Activated CD4-positive, alpha-beta T cell treated with anti-CD3 and anti-CD28 coated beads, Interleukin-2, Interleukin-6, amounts not matched to agents 100 ng/mL and 50 ng/mL, durations not matched to agents 16 hours and 8 hours (primary cell): ENCODE measurements around the gene ATP2A1.
"Not testable (repeated sequence)": the region's sequence is repeated elsewhere in the genome, so short reads cannot be mapped to it uniquely, and the experiment has no call there.

Source experiments
- DNase-seq: peaks from one replicate; pipeline ENCODE4 v3.0.0-alpha.2; 2020

Gene ATP2A1

GRCh38 chr16:28883221-28883996, 5.1 kb downstream of the ATP2A1 start:
- DNase-seq: no peak

DNA sequence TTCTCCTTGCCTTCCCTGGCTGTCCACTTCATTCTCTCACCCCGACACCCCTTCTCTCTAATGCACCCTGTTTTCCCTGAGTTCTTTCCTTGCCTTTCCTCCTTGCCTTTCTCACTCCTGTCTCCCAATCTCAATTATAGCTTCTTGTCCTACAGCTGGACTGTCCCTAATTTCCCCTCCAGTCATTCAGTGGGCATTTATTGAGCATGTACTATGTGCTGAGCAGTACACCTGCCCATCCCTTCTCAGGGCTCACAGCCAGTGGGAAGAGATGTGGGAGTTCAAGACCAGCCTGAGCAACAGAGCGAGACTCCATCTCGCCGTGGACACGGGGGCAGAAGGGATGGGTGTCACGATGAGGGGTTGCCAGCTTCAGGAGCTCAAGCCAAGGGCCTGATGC, 5.8 kb downstream of the ATP2A1 start:
- no peak for DNase-seq

DNA sequence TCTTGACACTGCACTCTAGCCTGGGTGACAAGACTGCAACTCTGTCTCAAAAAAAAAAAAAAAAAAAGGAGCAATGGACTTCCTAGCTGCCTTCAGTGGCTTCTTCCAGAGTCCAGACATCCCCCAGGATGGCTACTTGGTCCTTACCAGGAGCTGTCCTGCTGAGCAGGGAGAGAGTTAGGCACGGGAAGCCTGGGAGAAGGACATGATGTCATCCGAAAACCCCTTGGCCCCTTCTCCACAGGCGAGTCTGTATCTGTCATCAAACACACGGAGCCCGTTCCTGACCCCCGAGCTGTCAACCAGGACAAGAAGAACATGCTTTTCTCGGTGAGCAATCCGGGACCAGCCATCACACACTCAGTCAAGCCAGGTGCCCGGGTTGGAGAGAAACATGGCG, 8.7 kb downstream of the ATP2A1 start:
- DNase-seq: no peak

DNA sequence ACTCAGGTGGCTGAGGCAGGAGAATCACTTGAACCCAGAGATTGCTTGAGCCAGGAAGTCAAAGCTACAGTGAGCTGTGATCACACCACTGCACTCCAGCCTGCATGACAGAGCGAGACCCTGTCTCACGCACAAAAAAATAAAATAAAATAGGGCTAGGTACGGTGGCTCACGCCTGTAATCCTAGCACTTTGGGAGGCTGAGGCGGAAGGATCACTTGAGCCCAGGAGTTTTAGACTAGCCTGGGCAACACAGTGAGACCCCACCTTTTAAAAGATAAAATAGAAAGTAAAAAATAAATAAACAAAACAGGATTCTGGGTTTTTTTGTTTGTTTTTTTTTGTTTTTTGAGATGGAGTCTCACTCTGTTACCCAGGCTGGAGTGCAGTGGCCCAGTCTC, 12.1 kb downstream of the ATP2A1 start:
- not testable (repeated sequence) for DNase-seq

DNA sequence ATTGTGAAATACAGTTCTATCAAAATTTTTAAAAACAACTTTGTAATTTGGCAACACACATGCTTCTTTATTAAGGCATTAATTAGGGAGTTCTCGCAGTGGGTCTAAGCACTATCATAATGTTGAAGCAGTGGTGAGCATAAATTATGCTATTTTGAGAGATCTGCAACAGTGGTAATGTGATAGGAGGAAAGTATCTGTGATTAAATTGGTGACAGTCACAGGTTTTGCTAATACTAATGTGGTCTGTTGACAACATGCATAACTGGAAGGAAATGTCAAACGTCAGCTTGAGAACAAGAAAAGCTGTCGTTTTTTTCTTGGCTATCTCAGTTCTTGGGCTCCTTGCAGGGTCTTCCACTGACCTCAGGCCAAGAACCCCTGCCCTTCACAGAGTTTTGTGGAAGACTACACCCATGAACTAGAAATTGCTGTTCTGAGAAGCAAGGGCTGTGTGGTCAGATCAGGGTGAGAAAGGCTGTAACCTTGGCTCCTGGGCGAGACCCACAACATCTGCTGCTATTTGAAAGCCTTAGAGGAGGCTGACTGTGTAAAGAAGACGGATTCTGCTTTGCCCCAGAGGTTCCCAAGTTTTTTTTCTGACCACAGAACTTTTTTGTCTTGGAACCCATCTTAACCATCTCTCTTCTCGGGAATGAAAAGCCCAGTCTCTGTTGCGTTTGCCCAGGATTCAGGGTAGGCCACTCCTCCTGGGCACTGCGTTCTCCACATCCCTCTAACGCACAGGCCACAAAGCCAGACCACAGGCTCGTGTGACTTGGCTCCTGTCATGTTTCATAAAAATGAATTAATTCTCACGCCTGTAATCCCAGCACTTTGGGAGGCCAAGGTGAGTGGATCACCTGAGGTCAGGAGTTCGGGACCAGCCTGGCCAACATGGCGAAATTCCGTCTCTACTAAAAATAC, 13.9 kb downstream of the ATP2A1 start:
- DNase-seq: no peak

- no peak for DNase-seq
These were observed 15.0 kb downstream of the ATP2A1 start for GRCh38 chr16:28893291-28893690.

GRCh38 chr16:28895609-28896008, 17.3 kb downstream of the ATP2A1 start:
- no peak for DNase-seq

GRCh38 chr16:28897826-28898225, 19.5 kb downstream of the ATP2A1 start:
- DNase-seq: no peak

DNA sequence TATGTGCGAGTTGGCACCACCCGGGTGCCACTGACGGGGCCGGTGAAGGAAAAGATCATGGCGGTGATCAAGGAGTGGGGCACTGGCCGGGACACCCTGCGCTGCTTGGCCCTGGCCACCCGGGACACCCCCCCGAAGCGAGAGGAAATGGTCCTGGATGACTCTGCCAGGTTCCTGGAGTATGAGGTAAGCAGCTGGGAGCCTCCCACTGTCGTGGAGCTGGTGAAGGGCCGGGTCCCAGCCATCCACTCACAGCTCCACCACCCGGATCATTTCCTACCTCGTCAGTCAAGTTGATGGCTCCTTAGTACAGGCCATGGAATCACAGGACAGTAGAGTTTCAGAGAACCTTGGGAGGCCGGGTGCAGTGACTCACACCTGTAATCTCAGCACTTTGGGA, 20.0 kb downstream of the ATP2A1 start:
- DNase-seq: no peak

DNA sequence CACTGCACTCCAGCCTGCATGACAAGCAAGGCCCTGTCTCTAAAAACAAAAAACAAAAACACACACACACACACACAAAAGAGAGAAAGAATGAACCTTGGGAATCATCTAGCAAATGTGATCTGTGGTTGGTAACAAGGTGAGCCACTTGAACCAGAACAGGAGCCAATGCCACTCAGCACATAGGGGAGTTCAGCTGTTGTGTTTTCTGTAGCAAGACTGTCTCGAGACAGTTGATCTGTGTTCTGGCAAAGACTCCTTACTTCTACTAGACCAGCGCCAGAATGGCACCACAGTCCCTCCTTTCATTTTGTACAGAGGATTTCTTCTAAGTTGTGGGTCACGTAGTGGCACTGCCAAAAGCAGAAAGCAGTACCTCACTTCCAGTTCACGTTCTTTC, 20.7 kb downstream of the ATP2A1 start:
- DNase-seq: no peak

- no peak for DNase-seq
These were observed 21.7 kb downstream of the ATP2A1 start for GRCh38 chr16:28899882-28900590.

GRCh38 chr16:28900601-28901000, 22.3 kb downstream of the ATP2A1 start:
- no peak for DNase-seq

GRCh38 chr16:28901862-28902261, 23.6 kb downstream of the ATP2A1 start:
- no peak for DNase-seq

DNA sequence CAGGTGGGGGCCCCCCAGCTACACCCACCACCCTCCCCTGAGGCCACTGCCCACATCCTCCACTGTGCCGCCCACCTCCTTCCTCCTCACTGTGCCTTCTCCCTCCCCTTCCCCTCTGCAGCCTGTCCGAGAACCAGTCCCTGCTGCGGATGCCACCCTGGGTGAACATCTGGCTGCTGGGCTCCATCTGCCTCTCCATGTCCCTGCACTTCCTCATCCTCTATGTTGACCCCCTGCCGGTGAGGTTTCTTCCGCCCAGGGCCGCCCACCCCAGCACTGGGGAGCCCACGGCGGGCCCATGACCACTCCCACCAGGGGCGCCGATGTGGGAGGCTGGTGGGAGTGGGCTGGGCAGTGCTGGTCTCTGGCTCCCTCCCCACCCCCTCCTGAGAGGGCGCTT, 24.6 kb downstream of the ATP2A1 start:
- DNase-seq: no peak

DNA sequence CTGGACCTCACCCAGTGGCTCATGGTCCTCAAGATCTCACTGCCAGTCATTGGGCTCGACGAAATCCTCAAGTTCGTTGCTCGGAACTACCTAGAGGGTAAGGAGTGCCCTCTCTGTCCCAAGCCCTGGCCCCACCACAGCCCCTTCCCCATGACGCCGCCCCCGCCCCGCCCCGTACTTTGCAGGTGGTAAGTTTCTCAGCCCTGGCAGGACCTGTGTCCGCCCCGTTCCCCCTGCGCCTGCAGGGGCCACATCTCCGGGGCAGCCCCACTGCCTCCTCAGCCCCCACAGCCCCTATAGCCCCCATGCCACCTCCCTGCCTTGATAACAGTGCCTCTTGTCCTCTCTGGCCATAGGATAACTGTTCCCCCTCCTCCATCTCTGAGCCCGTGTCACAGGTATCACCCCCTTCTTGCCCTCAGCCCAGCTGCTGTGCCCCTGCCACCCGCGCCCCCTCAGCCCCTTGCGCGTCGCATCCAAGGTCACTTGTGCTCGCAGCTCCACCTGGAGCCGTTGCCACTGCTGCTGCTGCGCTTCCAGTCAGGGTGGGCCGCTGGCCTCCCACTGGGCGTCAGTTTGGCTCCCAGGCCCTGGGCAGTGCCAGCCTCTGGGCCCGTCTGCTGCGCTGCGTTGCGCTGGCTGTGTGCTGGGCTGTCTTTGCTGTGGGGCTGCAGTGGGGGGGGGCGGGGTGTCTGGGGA, 25.2 kb downstream of the ATP2A1 start:
- no peak for DNase-seq

- DNase-seq: no peak
These were observed 26.1 kb downstream of the ATP2A1 start for GRCh38 chr16:28904363-28904762.

GRCh38 chr16:28904828-28905227, 26.5 kb downstream of the ATP2A1 start:
- no peak for DNase-seq

DNA sequence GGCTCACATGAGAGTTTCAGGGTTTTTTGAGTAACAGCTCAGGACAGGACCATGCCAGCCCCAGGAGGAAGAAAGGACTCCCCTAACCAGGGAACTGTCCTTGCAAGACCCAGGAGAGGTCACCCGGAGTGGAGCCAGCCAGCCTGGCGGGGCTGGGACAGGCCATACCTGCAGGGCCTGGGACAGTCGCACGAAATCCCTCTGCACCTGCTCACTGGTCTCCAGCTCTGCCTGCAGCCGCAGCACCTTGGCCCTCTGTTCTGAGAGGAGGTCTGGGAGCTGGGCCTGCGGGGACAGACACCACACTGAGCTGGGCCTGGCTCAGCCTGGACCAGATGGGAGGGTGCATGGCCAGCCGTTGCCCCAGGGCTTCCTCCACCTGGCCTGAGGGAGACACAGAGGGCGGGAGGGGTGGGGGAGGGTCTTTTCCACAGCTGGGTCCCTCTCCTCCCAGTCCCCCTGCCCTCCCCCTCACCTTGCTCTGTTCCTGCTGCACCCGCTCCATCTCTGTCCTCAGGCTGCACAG, 27.0 kb downstream of the ATP2A1 start:
- DNase-seq: no peak

DNA sequence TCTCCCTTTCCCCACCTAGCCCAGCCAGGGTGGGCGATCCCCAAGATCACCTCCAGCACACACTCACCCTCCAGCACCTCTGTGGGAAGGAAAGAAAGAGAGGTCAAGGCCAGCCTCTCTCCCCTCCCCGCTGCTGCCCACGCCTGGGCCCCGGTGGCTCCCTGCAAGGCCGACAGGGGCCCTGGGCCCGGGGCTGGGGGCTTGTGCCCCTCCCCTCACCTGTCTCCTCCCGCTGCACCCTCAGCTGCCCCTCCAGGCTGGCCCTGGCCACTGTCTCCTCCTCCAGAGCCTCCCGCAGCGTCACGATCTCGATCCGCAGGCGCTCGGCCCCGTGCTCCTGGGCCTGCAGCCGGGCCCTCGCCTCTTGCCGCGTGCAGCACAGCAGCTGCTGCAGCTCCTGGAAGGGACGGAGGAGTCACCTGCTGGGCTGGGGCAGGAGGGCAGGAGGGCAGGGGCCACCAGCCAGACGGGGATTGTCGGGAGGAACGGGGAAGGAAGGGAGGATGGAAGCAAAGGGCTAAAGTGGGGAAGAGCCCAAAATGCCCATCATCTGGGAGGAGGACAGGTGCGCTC, 27.6 kb downstream of the ATP2A1 start:
- no peak for DNase-seq

DNA sequence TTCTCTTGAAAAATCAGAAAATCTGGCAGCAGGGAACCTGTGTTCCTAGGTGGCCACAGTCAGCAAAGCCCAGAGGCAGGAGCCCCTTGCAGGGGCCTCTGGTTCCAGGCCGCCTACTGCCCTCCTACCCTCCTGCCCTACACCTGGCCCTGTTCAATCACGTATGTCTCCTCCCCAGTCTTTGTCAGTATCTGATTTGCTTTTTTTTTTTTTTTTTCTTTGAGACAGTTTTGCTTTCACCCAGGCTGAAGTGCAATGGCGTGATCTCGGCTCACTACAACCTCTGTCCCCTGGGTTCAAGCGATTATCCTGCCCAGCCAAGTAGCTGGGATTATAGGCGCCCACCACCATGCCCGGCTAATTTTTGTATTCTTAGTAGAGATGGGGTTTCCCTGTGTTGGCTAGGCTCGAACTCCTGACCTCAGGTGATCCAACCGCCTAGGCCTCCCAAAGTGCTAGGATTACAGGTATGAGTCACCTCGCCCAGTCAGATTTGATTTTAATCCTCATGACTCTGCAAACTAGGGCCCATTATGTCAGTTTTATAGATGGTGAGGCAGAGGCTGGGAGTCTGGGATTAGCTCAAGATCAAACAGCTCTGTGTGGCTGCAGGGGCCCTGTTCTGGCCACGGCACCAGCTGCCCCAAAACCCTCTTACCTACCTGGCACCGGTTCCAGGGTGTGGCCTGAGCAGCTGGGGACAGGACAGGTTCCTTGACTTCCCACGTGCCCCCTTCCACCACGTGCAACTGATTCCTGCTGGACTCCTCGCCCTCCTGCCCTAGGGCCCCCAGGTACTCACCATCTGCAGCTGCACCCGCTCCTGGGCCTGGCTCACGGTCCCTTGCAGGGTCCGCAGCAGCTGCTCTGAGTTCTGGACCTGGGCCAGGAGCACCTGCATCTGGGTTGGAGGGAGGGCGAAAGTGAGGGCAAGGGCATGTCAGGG, 32.1 kb downstream of the ATP2A1 start:
- peak; percentile 25 for DNase-seq

GRCh38 chr16:28912558-28912957, 34.3 kb downstream of the ATP2A1 start:
- no peak for DNase-seq
